Esophagus squamous epithelium (tissue), 5 donors: ENCODE results near the gene POLE2. TPM values are rescaled to one million over a fixed set of nuclear protein-coding genes. Genes with fewer than 3 reads are reported as not detected.
"Not testable (repeated sequence)": the region's sequence is repeated elsewhere in the genome, so short reads cannot be mapped to it uniquely, and the experiment has no call there.

Experiments used
- DNase-seq: peaks from one replicate; lab custom pipeline; 2025; lab: John Stamatoyannopoulos, UW
- H3K27ac ChIP-seq, 4 donors: fragments of 200-600 bp; sonication (generic); one replicate each; pipeline ENCODE4 v1.5.1; 2016 to 2019; ENCODE audit warnings: mild to moderate bottlenecking in 1 of 4
- H3K27me3 ChIP-seq, 4 donors: fragments of 200-600 bp; sonication (generic); 1 replicate in 3 of 4; 2 replicates in 1 of 4; pipeline versions ENCODE4 v1.5.1 to v1.6.0; 2017 to 2021; ENCODE audit warnings: antibody characterized with exemption in 1 of 4
- H3K36me3 ChIP-seq, 3 donors: fragments of 200-600 bp; sonication (generic); one replicate each; pipeline ENCODE4 v1.5.1; 2016 to 2019
- H3K4me1 ChIP-seq, 3 donors: fragments of 200-600 bp; sonication (generic); one replicate each; pipeline ENCODE4 v1.5.1; 2017 to 2019
- H3K4me3 ChIP-seq, 4 donors: fragments of 200-600 bp; sonication (generic); 1 replicate in 3 of 4; 2 replicates in 1 of 4; pipeline ENCODE4 v1.5.1; 2016 to 2019; ENCODE audit warnings: mild to moderate bottlenecking in 2 of 4, moderate library complexity in 1 of 4
- H3K9me3 ChIP-seq, 3 donors: fragments of 200-600 bp; sonication (generic); one replicate each; pipeline ENCODE4 v1.5.1; 2016 to 2019
- CTCF ChIP-seq, 6 experiments: fragments of 450-650 bp in 4 of 6; fragments of 200-600 bp in 2 of 6; sonication (generic) in 2 of 6; IDR thresholded peaks; one replicate each; pipeline ENCODE4 v1.5.1; 2016 to 2019; ENCODE audit warnings: antibody characterized with exemption in 6 of 6, mild to moderate bottlenecking in 4 of 6, moderate library complexity in 4 of 6
- POLR2A ChIP-seq, 4 donors: fragments of 450-650 bp; IDR thresholded peaks; one replicate each; pipeline ENCODE4 v1.6.1; 2017; ENCODE audit warnings: antibody characterized with exemption in 4 of 4, mild to moderate bottlenecking in 4 of 4, moderate library complexity in 3 of 4
- WGBS, 2 donors: methylation state at CpG; one replicate each; pipeline ENCODE4 v1.1.5; 2018; 5-methylcytosine and 5-hydroxymethylcytosine counted together
- intact Hi-C: fragments of 100-400 bp; cut with DNase I; formaldehyde crosslinking; loops from one replicate; pipeline ENCODE4 v1.15.0; 2022
- total RNA-seq, 4 donors: library from RNA; depleted of rRNA; stranded (reverse); fragments of >200 nt; gene quantifications; one replicate each; pipeline ENCODE4 v1.1.0, GENCODE V29; 2016
- donor health status: DM: yes; HTN: yes; CAD: no.

POLE2 gene
- 10 to 100 TPM in 2 of 4 donors, 1 to 10 TPM in 2; 7.9 to 23.5 (median 13.2) TPM for total RNA-seq

- intact Hi-C loops: no loop called here
- TF ChIP-seq CTCF (IDR thresholded peaks at IDR 0.05): peak in 1 of 6 experiments; percentile 13
- TF ChIP-seq POLR2A (IDR thresholded peaks at IDR 0.05): no peak
- H3K27ac ChIP-seq: peak within 1 kb of the TSS; percentile 77 to 90 (median 86)
- no peaks in the 10 kb centered on the region for H3K27me3 ChIP-seq
- 30 to 80% methylated on average over 1 to 13 of the region's 67 CpGs for WGBS, 2 donors
- DNase-seq: peak; percentile 2
- H3K4me3 ChIP-seq: peak within 1 kb of the TSS; percentile 73 to 94 (median 77)
- H3K9me3 ChIP-seq: no peaks in the 10 kb centered on the region
- H3K4me1 ChIP-seq: peaks cover 5 to 45% (median 11%) of the 10 kb centered on the region in 3 donors
- peaks cover 0 to under 1% (median 0%) of the 10 kb centered on the region in 3 donors for H3K36me3 ChIP-seq
Observed at GRCh38 chr14:49687942-49688700, at the start of gene POLE2. Gene POLE2 (minus strand): TSS chr14:49688214. CDS start chr14:49688203, 11 bp downstream.

- H3K4me3 ChIP-seq, H3K27ac ChIP-seq, H3K27me3 ChIP-seq, H3K9me3 ChIP-seq, H3K4me1 ChIP-seq, DNase-seq, intact Hi-C loops: not testable (repeated sequence)
- 96% methylated on average over 3 to 4 of the region's 4 CpGs for WGBS, 2 donors
- peaks cover 0 to 62% (median 0%) of the 10 kb centered on the region in 3 donors for H3K36me3 ChIP-seq
Observed at GRCh38 chr14:49735669-49736068, 47.7 kb upstream of the POLE2 start.

GRCh38 chr14:49733836-49734235 lies 45.8 kb upstream of the POLE2 start:
- Histone ChIP-seq H3K4me3 (no peak overlapping the region), H3K27me3 (no peaks in the 10 kb centered on the region), H3K4me1 (no peaks in the 10 kb centered on the region), H3K9me3 (no peaks in the 10 kb centered on the region), H3K27ac (no peak overlapping the region), H3K36me3 (peaks cover 0 to 68% (median 0%) of the 10 kb centered on the region in 3 donors)
- DNase-seq: no peak
- TF ChIP-seq POLR2A (IDR thresholded peaks at IDR 0.05) (no peak), CTCF (IDR thresholded peaks at IDR 0.05) (no peak)
- intact Hi-C loops: no loop called here

GRCh38 chr14:49732896-49733295 lies 44.9 kb upstream of the POLE2 start:
- Histone ChIP-seq H3K9me3 (no peaks in the 10 kb centered on the region), H3K27ac (no peak overlapping the region), H3K4me3 (no peak overlapping the region), H3K27me3 (no peaks in the 10 kb centered on the region), H3K36me3 (peaks cover 0 to 71% (median 0%) of the 10 kb centered on the region in 3 donors), H3K4me1 (no peaks in the 10 kb centered on the region)
- intact Hi-C loops: no loop called here
- WGBS, 2 donors: 88 to 89% methylated on average over 3 of the region's 3 CpGs
- no peak for TF ChIP-seq POLR2A (IDR thresholded peaks at IDR 0.05)
- no peak for TF ChIP-seq CTCF (IDR thresholded peaks at IDR 0.05)
- no peak for DNase-seq

- Histone ChIP-seq H3K4me3 (no peak overlapping the region), H3K9me3 (no peaks in the 10 kb centered on the region), H3K27ac (no peak overlapping the region), H3K27me3 (no peaks in the 10 kb centered on the region), H3K4me1 (no peaks in the 10 kb centered on the region), H3K36me3 (peaks cover 0 to 56% (median 0%) of the 10 kb centered on the region in 3 donors)
- no peak for TF ChIP-seq CTCF (IDR thresholded peaks at IDR 0.05)
- no peak for TF ChIP-seq POLR2A (IDR thresholded peaks at IDR 0.05)
- no peak for DNase-seq
- 86 to 92% methylated on average over 5 of the region's 5 CpGs for WGBS, 2 donors
- intact Hi-C loops: no loop called here
Observed at GRCh38 chr14:49727171-49727570, 39.2 kb upstream of the POLE2 start.

GRCh38 chr14:49721733-49722435 lies 33.9 kb upstream of the POLE2 start:
- peaks cover 0 to 44% (median 0%) of the 10 kb centered on the region in 3 donors for H3K36me3 ChIP-seq
- H3K4me1 ChIP-seq, H3K9me3 ChIP-seq, intact Hi-C loops, H3K4me3 ChIP-seq, H3K27ac ChIP-seq, DNase-seq, H3K27me3 ChIP-seq: not testable (repeated sequence)
- 87 to 94% methylated on average over 9 of the region's 9 CpGs for WGBS, 2 donors
